ENCODE results near the gene GGCX.

The GGCX gene

GRCh38 chr2:85522090-85522647 lies 39.1 kb downstream of the GGCX start:
- no peaks in the 10 kb centered on the region for H3F3A ChIP-seq (ENCODE audit: insufficient read depth)
- H2AFZ ChIP-seq (ENCODE audit: low read depth, low read length, severe bottlenecking) = no peak overlapping the region
- TF ChIP-seq, protein P1, sequence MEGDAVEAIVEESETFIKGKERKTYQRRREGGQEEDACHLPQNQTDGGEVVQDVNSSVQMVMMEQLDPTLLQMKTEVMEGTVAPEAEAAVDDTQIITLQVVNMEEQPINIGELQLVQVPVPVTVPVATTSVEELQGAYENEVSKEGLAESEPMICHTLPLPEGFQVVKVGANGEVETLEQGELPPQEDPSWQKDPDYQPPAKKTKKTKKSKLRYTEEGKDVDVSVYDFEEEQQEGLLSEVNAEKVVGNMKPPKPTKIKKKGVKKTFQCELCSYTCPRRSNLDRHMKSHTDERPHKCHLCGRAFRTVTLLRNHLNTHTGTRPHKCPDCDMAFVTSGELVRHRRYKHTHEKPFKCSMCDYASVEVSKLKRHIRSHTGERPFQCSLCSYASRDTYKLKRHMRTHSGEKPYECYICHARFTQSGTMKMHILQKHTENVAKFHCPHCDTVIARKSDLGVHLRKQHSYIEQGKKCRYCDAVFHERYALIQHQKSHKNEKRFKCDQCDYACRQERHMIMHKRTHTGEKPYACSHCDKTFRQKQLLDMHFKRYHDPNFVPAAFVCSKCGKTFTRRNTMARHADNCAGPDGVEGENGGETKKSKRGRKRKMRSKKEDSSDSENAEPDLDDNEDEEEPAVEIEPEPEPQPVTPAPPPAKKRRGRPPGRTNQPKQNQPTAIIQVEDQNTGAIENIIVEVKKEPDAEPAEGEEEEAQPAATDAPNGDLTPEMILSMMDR (IDR thresholded peaks at IDR 0.05; ENCODE audit: insufficient read depth, low read length, poor library complexity, severe bottlenecking) = no peak
- TF ChIP-seq EZH2phosphoT487 (conservative IDR thresholded peaks at IDR 0.05; ENCODE audit: low read length) = no peak
- H3K27me3 ChIP-seq (ENCODE audit: low read length) = no peaks in the 10 kb centered on the region
- no peak overlapping the region for H3K4me2 ChIP-seq (ENCODE audit: low read depth, low read length, poor library complexity, severe bottlenecking)
- H3K27ac ChIP-seq (ENCODE audit: low read depth, low read length) = no peak overlapping the region
- no peak overlapping the region for H3K9ac ChIP-seq (ENCODE audit: low read length)
- H3K9me2 ChIP-seq (replicated peaks; ENCODE audit: insufficient read depth, low read length) = no peaks in the 10 kb centered on the region
- no peaks in the 10 kb centered on the region for H3K79me2 ChIP-seq (ENCODE audit: insufficient read depth, low read length)
- H3K9me3 ChIP-seq (ENCODE audit: insufficient read depth, low read length) = no peaks in the 10 kb centered on the region
- H3K4me3 ChIP-seq (ENCODE audit: insufficient read depth, low read length, poor library complexity, severe bottlenecking) = no peak overlapping the region
- H4K20me1 ChIP-seq (ENCODE audit: low read depth, low read length) = no peaks in the 10 kb centered on the region
- no peaks in the 10 kb centered on the region for H3K36me3 ChIP-seq (ENCODE audit: low read length)

- Histone ChIP-seq H3K27ac (ENCODE audit: low read depth, low read length) (no peak overlapping the region), H3K4me2 (ENCODE audit: low read depth, low read length, poor library complexity, severe bottlenecking) (no peak overlapping the region), H3K27me3 (ENCODE audit: low read length) (no peaks in the 10 kb centered on the region)
Observed at GRCh38 chr2:85516653-85517389, 44.5 kb downstream of the GGCX start.

GRCh38 chr2:85514323-85514722 lies 47.0 kb downstream of the GGCX start:
- H3K27me3 ChIP-seq (ENCODE audit: low read length) = no peaks in the 10 kb centered on the region
- no peaks in the 10 kb centered on the region for H3K79me2 ChIP-seq (ENCODE audit: insufficient read depth, low read length)
- no peaks in the 10 kb centered on the region for H3K9me3 ChIP-seq (ENCODE audit: insufficient read depth, low read length)
- H3F3A ChIP-seq (ENCODE audit: insufficient read depth) = no peaks in the 10 kb centered on the region
- no peak overlapping the region for H3K9ac ChIP-seq (ENCODE audit: low read length)
- no peaks in the 10 kb centered on the region for H3K9me2 ChIP-seq (replicated peaks; ENCODE audit: insufficient read depth, low read length)
- H3K4me3 ChIP-seq (ENCODE audit: insufficient read depth, low read length, poor library complexity, severe bottlenecking) = no peak overlapping the region
- no peaks in the 10 kb centered on the region for H4K20me1 ChIP-seq (ENCODE audit: low read depth, low read length)
- no peak overlapping the region for H3K4me2 ChIP-seq (ENCODE audit: low read depth, low read length, poor library complexity, severe bottlenecking)
- H3K27ac ChIP-seq (ENCODE audit: low read depth, low read length) = no peak overlapping the region
- H2AFZ ChIP-seq (ENCODE audit: low read depth, low read length, severe bottlenecking) = no peak overlapping the region
- H3K36me3 ChIP-seq (ENCODE audit: low read length) = no peaks in the 10 kb centered on the region
- TF ChIP-seq, protein P1 (IDR thresholded peaks at IDR 0.05; ENCODE audit: insufficient read depth, low read length, poor library complexity, severe bottlenecking) = no peak
- no peak for TF ChIP-seq EZH2phosphoT487 (conservative IDR thresholded peaks at IDR 0.05; ENCODE audit: low read length)

More at GRCh38 chr2:85516653-85517389, 44.5 kb downstream of the GGCX start:
- H3K9me3 ChIP-seq (ENCODE audit: insufficient read depth, low read length) = no peaks in the 10 kb centered on the region
- no peaks in the 10 kb centered on the region for H4K20me1 ChIP-seq (ENCODE audit: low read depth, low read length)
- H3K9me2 ChIP-seq (replicated peaks; ENCODE audit: insufficient read depth, low read length) = no peaks in the 10 kb centered on the region
- H3K79me2 ChIP-seq (ENCODE audit: insufficient read depth, low read length) = no peaks in the 10 kb centered on the region
- H3F3A ChIP-seq (ENCODE audit: insufficient read depth) = no peaks in the 10 kb centered on the region
- no peak overlapping the region for H3K9ac ChIP-seq (ENCODE audit: low read length)
- TF ChIP-seq, protein P1 (IDR thresholded peaks at IDR 0.05; ENCODE audit: insufficient read depth, low read length, poor library complexity, severe bottlenecking) = no peak
- no peak for TF ChIP-seq EZH2phosphoT487 (conservative IDR thresholded peaks at IDR 0.05; ENCODE audit: low read length)
- no peak overlapping the region for H3K4me3 ChIP-seq (ENCODE audit: insufficient read depth, low read length, poor library complexity, severe bottlenecking)
- H3K36me3 ChIP-seq (ENCODE audit: low read length) = no peaks in the 10 kb centered on the region
- no peak overlapping the region for H2AFZ ChIP-seq (ENCODE audit: low read depth, low read length, severe bottlenecking)

Data from SU-DHL-6 (cell line).